ENCODE measurements around the gene AFAP1L1.
"Not testable (repeated sequence)": the region's sequence is repeated elsewhere in the genome, so short reads cannot be mapped to it uniquely, and the experiment has no call there.

AFAP1L1 gene

DNA sequence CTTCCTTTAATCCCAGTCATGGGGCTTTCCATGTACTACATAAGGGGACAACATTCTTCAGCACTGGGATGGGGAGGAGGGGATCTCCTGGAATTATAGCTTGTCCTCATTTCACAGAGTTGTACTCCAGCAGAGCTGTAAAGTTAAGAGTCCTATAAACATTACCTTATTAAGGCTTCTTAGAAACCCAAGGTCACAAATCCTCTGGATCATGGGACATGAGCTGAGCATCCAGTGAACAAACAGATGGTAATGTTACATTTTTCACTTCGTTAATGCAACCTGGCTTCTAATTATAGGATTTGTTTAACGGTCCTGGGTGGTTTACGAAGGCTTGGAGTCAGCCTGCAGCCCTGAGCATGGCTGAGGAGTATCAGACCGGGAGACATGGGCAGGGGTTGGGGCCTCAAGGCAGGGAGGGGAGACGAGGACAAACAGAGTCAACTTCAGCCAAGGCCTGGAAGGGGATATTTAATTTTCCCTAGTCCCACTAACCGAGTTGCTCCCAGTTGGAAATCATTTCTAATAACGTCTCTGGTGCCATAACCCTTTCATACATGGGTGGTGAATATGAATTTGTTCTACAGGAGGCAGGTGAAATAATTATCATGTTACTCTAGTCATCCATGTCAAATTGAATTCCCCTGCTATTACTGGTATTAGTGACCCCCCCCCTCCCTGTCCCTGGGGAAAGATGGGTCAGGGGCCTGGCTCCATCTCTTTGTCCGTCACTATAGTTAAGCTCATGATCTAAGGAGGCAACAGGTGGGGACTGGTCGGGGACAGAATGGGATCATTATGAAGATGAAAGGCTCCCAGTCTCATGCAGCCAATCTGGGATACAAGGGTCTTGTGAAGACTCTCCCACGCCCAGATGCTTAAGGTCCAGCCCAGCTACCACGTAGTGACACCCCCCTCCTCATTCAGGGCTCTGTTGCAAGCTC, 118.2 kb downstream of the AFAP1L1 start:
- no peak for DNase-seq (ENCODE audit: low read depth in 3 of 3)

DNA sequence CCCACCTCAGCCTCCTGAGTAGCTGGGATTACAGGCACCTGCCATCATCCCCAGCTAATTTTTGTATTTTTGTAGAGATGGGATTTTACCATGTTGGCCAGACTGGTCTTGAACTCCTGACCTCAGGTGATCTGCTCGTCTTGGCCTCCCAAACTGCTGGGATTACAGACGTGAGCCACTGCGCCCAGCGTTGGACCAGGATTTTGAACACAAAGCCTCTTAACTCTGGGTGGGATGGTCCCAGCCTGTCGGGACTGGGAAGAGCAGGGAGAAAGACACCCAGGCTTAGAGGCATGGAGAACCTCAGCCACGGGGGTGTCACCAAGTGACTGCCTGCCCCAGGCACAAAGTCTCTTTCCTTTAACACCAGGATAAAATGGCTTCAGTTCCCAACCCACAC, 119.4 kb downstream of the AFAP1L1 start:
- not testable (repeated sequence) for DNase-seq (ENCODE audit: low read depth in 3 of 3)
